Endothelial cell of umbilical vein (primary cell): ENCODE data around the gene ZNF148. TPM values are rescaled to one million over a fixed set of nuclear protein-coding genes. Genes with fewer than 3 reads are reported as not detected.

Experiments
- BruUV-seq: library from RNA; stranded (reverse); fragments of 400-500 nt; replicated peaks from 2 replicates; lab custom pipeline; 2021; lab: Mats Ljungman, UMichigan
- CTCF ChIA-PET: fragments of 300-600, 350-600 bp; sonication (Branson Sonifier 250); formaldehyde crosslinking; loops from one replicate; lab custom pipeline; 2021; ENCODE audit warnings: antibody characterized with exemption, inconsistent platforms; lab: Charles Lee
- POLR2A ChIA-PET: fragments of 300-600, 350-600 bp; sonication (Branson Sonifier 250); formaldehyde crosslinking; loops from one replicate; lab custom pipeline; 2021; ENCODE audit warnings: antibody characterized with exemption, inconsistent platforms; lab: Charles Lee
- DNase-seq: peaks from one replicate; pipeline ENCODE4 v3.0.0-alpha.2; 2011; ENCODE audit warnings: low read depth, low spot score
- FAIRE-seq: peaks from 2 replicates; lab custom pipeline; 2011; peaks lifted over from hg19 to GRCh38; lab: Jason Lieb, UNC
- H2AFZ ChIP-seq: 2 replicates; pipeline ENCODE4 v1.6.0; 2012; ENCODE audit warnings: low read depth, low read length, control low read depth, inconsistent platforms
- H3K27ac ChIP-seq: 2 replicates; pipeline ENCODE4 v1.5.1; 2011; ENCODE audit warnings: low read depth, mild to moderate bottlenecking, control low read depth, low read length, moderate library complexity; ENCODE audit not compliant: insufficient read depth
- H3K27me3 ChIP-seq, 2 experiments: 2 replicates each; pipeline versions ENCODE4 v1.6.0 to v1.6.1; 2011; ENCODE audit warnings: low read length in 2 of 2, mixed read lengths in 1 of 2; ENCODE audit not compliant: control insufficient read depth in 2 of 2, insufficient read depth in 2 of 2
- H3K36me3 ChIP-seq, 2 experiments: 2 replicates in 1 of 2; 3 replicates in 1 of 2; pipeline ENCODE4 v1.5.1; 2011; ENCODE audit warnings: low read length in 2 of 2, mild to moderate bottlenecking in 1 of 2, moderate library complexity in 1 of 2; ENCODE audit not compliant: control insufficient read depth in 2 of 2, insufficient read depth in 2 of 2; ENCODE audit errors: extremely low read depth in 1 of 2
- H3K4me1 ChIP-seq: 3 replicates; pipeline ENCODE4 v1.5.1; 2011; ENCODE audit warnings: mild to moderate bottlenecking, low read length; ENCODE audit not compliant: control insufficient read depth, insufficient read depth; ENCODE audit errors: extremely low read depth
- H3K4me2 ChIP-seq: 2 replicates; pipeline ENCODE4 v1.6.1; 2011; ENCODE audit warnings: low read length, control low read depth, mixed read lengths; ENCODE audit not compliant: insufficient read depth
- H3K4me3 ChIP-seq, 3 experiments: fragments of 200-600 bp in 1 of 3; sonication (generic), shearing (Covaris generic) in 1 of 3; replicated peaks in 1 of 3; 2 replicates each; pipeline ENCODE4 v1.5.1; 2011 to 2016; ENCODE audit warnings: control low read depth in 3 of 3, low read length in 3 of 3, mild to moderate bottlenecking in 2 of 3, inconsistent platforms in 1 of 3, low read depth in 1 of 3, moderate library complexity in 1 of 3; ENCODE audit not compliant: insufficient read depth in 1 of 3
- H3K79me2 ChIP-seq: 2 replicates; pipeline ENCODE4 v1.6.0; 2012; ENCODE audit warnings: low read length, inconsistent platforms; ENCODE audit not compliant: control insufficient read depth, insufficient read depth
- H3K9ac ChIP-seq: replicated peaks from 2 replicates; pipeline ENCODE3; 2011; ENCODE audit warnings: low read length, control low read depth; ENCODE audit not compliant: insufficient read depth; ENCODE audit errors: extremely low read depth
- H3K9me1 ChIP-seq: replicated peaks from 3 replicates; pipeline ENCODE4 v1.6.0; 2011; ENCODE audit warnings: mild to moderate bottlenecking, low read length; ENCODE audit not compliant: control insufficient read depth, insufficient read depth; ENCODE audit errors: extremely low read depth
- H3K9me3 ChIP-seq: replicated peaks from 2 replicates; pipeline ENCODE4 v1.5.1; 2012; ENCODE audit warnings: low read length, inconsistent platforms; ENCODE audit not compliant: control insufficient read depth, insufficient read depth
- H4K20me1 ChIP-seq: replicated peaks from 2 replicates; pipeline ENCODE3; 2011; ENCODE audit warnings: mild to moderate bottlenecking, low read length; ENCODE audit not compliant: control insufficient read depth, insufficient read depth; ENCODE audit errors: extremely low read depth
- CTCF ChIP-seq, 2 donors: IDR thresholded peaks; 1 replicate in 1 of 2; 2 replicates in 1 of 2; pipeline ENCODE4 v1.5.1; 2011; ENCODE audit warnings: low read length in 2 of 2, mild to moderate bottlenecking in 2 of 2, moderate library complexity in 2 of 2, control low read depth in 1 of 2, inconsistent platforms in 1 of 2, low read depth in 1 of 2; ENCODE audit not compliant: insufficient read depth in 1 of 2; ENCODE audit errors: extremely low read depth in 1 of 2
- EZH2 ChIP-seq: IDR thresholded peaks from 2 replicates; pipeline ENCODE4 v1.6.1; 2012; ENCODE audit warnings: borderline replicate concordance, low read depth, mild to moderate bottlenecking, moderate library complexity, low read length, inconsistent platforms; ENCODE audit not compliant: severe bottlenecking
- FOS ChIP-seq: IDR thresholded peaks from 2 replicates; pipeline ENCODE4 v1.6.1; 2011; ENCODE audit warnings: mild to moderate bottlenecking, low read length, moderate library complexity, borderline replicate concordance; ENCODE audit not compliant: insufficient read depth
- GATA2 ChIP-seq: IDR thresholded peaks from 2 replicates; pipeline ENCODE4 v1.7.0; 2011; ENCODE audit warnings: low read depth, mild to moderate bottlenecking, moderate library complexity, mixed read lengths, low read length; ENCODE audit not compliant: insufficient read length, insufficient read depth
- JUN ChIP-seq: IDR thresholded peaks from 2 replicates; pipeline ENCODE4 v1.6.1; 2011; ENCODE audit warnings: borderline replicate concordance, low read depth; ENCODE audit not compliant: insufficient read length, insufficient read depth
- MAX ChIP-seq: IDR thresholded peaks from 2 replicates; pipeline ENCODE4 v1.6.1; 2011; ENCODE audit not compliant: insufficient read depth, insufficient read length
- MYC ChIP-seq: IDR thresholded peaks from one replicate; pipeline ENCODE4 v1.6.1; 2011; ENCODE audit warnings: mild to moderate bottlenecking, low read depth, low read length
- POLR2A ChIP-seq: IDR thresholded peaks from 2 replicates; pipeline ENCODE4 v1.6.1; 2012; ENCODE audit warnings: low read depth, mild to moderate bottlenecking, control low read depth, low read length
- POLR2AphosphoS5 ChIP-seq: IDR thresholded peaks from 2 replicates; pipeline ENCODE4 v1.6.1; 2012; ENCODE audit warnings: low read depth, mild to moderate bottlenecking, control low read depth, low read length, moderate library complexity; ENCODE audit not compliant: insufficient read depth
- dilution Hi-C: fragments of 300-500 bp; cut with MboI; formaldehyde crosslinking; loops from one replicate; pipeline ENCODE4 v1.15.0; 2019; ENCODE audit warnings: low sequenced_read_pairs; ENCODE audit not compliant: extremely low pct_ligation_motif_present
- intact Hi-C: fragments of 100-400 bp; cut with micrococcal nuclease; formaldehyde crosslinking; loops from one replicate; pipeline ENCODE4 v1.10.0; 2022
- polyA plus RNA-seq, 4 experiments: library from polyadenylated mRNA; depleted of rRNA in 3 of 4; stranded (reverse) in 3 of 4; unstranded in 1 of 4; fragments of >200 nt; gene quantifications; 2 replicates each; pipeline versions ENCODE4 v1.2.1 to v1.2.3, GENCODE V29; 2011 to 2012; ENCODE audit warnings: missing spikeins in 1 of 4
- total RNA-seq: library from RNA; stranded (reverse); gene quantifications from 2 replicates; pipeline ENCODE4 v1.2.3, GENCODE V29; 2021

Gene ZNF148
- total and polyA plus RNA-seq, 2 donors (not counting 3 experiments of a cell fraction or from before 2014, with no cell fraction given) = 8.0 to 41.3 TPM

GRCh38 chr3:125309476-125309875 is 65.6 kb downstream of the ZNF148 start:
- no peak for TF ChIP-seq FOS
- TF ChIP-seq MYC = no peak
- no peak for TF ChIP-seq MAX
- H4K20me1 ChIP-seq = peaks cover 8% of the 10 kb centered on the region
- H3K27me3 ChIP-seq = no peaks in the 10 kb centered on the region
- no peak overlapping the region for H3K9ac ChIP-seq
- H3K27ac ChIP-seq = no peak overlapping the region
- no peak overlapping the region for H2AFZ ChIP-seq
- peaks cover 42% of the 10 kb centered on the region for H3K79me2 ChIP-seq
- dilution Hi-C loops = no loop called here
- peaks cover 7 to 8% of the 10 kb centered on the region in 2 experiments for H3K36me3 ChIP-seq
- CTCF ChIA-PET = interaction anchor here (1.0 kb wide), 1 partner anchor 25 kb away, joined by 5 read pairs; no protein-coding TSS in a partner anchor
- H3K4me3 ChIP-seq = no peak overlapping the region
- DNase-seq = no peak
- no TSS peak for BruUV-seq
- H3K4me1 ChIP-seq = peaks cover 3% of the 10 kb centered on the region
- no peaks in the 10 kb centered on the region for H3K9me3 ChIP-seq
- POLR2A ChIA-PET = no interaction called here
- no peak overlapping the region for H3K4me2 ChIP-seq
- H3K9me1 ChIP-seq = no peaks in the 10 kb centered on the region
- FAIRE-seq = no peak
- intact Hi-C loops = no loop called here

GRCh38 chr3:125306620-125307019 is 68.5 kb downstream of the ZNF148 start:
- dilution Hi-C loops = no loop called here

More at GRCh38 chr3:125306620-125307019, 68.5 kb downstream of the ZNF148 start:
- Histone ChIP-seq H3K4me3 (no peak overlapping the region), H3K27ac (no peak overlapping the region), H3K4me1 (no peaks in the 10 kb centered on the region), H3K36me3 (peaks cover 2 to 4% of the 10 kb centered on the region in 2 experiments), H3K4me2 (no peak overlapping the region), H3K79me2 (peaks cover 50% of the 10 kb centered on the region), H3K9me1 (no peaks in the 10 kb centered on the region), H3K9ac (no peak overlapping the region), H4K20me1 (peaks cover 5% of the 10 kb centered on the region), H3K27me3 (no peaks in the 10 kb centered on the region), H3K9me3 (no peaks in the 10 kb centered on the region), H2AFZ (no peak overlapping the region)
- intact Hi-C loops = no loop called here
- no TSS peak for BruUV-seq
- CTCF ChIA-PET = interaction anchor here (0.9 to 1.1 kb wide), 2 partner anchors 50 to 281 kb away, joined by 3 read pairs; no protein-coding TSS in a partner anchor
- POLR2A ChIA-PET = no interaction called here
- DNase-seq (no peak), FAIRE-seq (no peak)
- TF ChIP-seq CTCF (IDR thresholded peaks at IDR 0.05; ENCODE audit: extremely low read depth in 1 of 2, insufficient read depth in 1 of 2, low read depth in 1 of 2, low read length in 2 of 2) (no peak), GATA2 (no peak), POLR2AphosphoS5 (no peak), FOS (no peak), JUN (no peak), MAX (no peak), POLR2A (no peak), MYC (no peak), EZH2 (no peak)
